GM19099 (cell line): ENCODE data around the gene PLXNA2.

ENCODE experiments used
- POLR2A ChIP-seq: IDR thresholded peaks from 3 replicates; pipeline ENCODE4 v1.6.1; 2011; ENCODE audit warnings: low read depth; ENCODE audit not compliant: insufficient read length; ENCODE audit errors: extremely low read depth

Gene PLXNA2

GRCh38 chr1:207973898-207974568 is 270.2 kb downstream of the PLXNA2 start:
- TF ChIP-seq POLR2A, result no peak

GRCh38 chr1:207972337-207972736 is 271.8 kb downstream of the PLXNA2 start:
- TF ChIP-seq POLR2A, result no peak
